Gastroesophageal sphincter (tissue), 4 donors: ENCODE data around the gene FOLR1. TPM values are rescaled to one million over a fixed set of nuclear protein-coding genes. Genes with fewer than 3 reads are reported as not detected.
"Not testable (repeated sequence)": the region's sequence is repeated elsewhere in the genome, so short reads cannot be mapped to it uniquely, and the experiment has no call there.

Experiments
- ATAC-seq: fragments of 150-250 bp; one replicate; pipeline ENCODE4 v1.9.1; 2016; ENCODE audit warnings: mild to moderate bottlenecking, moderate library complexity
- H3K27ac ChIP-seq, 4 donors: fragments of 200-600 bp; sonication (generic) in 3 of 4; 1 replicate in 3 of 4; 2 replicates in 1 of 4; pipeline ENCODE4 v1.5.1; 2016 to 2019
- H3K27me3 ChIP-seq: fragments of 200-600 bp; sonication (generic); one replicate; pipeline ENCODE4 v1.5.1; 2019
- H3K36me3 ChIP-seq, 2 donors: fragments of 200-600 bp; sonication (generic); one replicate each; pipeline ENCODE4 v1.5.1; 2019; ENCODE audit warnings: control low read depth in 1 of 2
- H3K4me1 ChIP-seq, 3 donors: fragments of 200-600 bp; sonication (generic); 1 replicate in 2 of 3; 2 replicates in 1 of 3; pipeline ENCODE4 v1.5.1; 2016 to 2019; ENCODE audit warnings: control low read depth in 2 of 3
- H3K4me3 ChIP-seq, 2 donors: fragments of 200-600 bp; sonication (generic); one replicate each; pipeline ENCODE4 v1.5.1; 2019; ENCODE audit warnings: mild to moderate bottlenecking in 1 of 2, moderate library complexity in 1 of 2
- H3K9me3 ChIP-seq, 3 donors: fragments of 200-600 bp; sonication (generic); one replicate each; pipeline ENCODE4 v1.5.1; 2017 to 2019; ENCODE audit warnings: control low read depth in 2 of 3
- EP300 ChIP-seq: sonication (generic); formaldehyde crosslinking; IDR thresholded peaks from one replicate; pipeline ENCODE4 v1.6.1; 2017; ENCODE audit warnings: antibody characterized with exemption, mild to moderate bottlenecking
- POLR2A ChIP-seq, 2 donors: fragments of 450-650 bp; IDR thresholded peaks; one replicate each; pipeline ENCODE4 v1.6.1; 2017; ENCODE audit warnings: antibody characterized with exemption in 2 of 2, mild to moderate bottlenecking in 2 of 2, moderate library complexity in 1 of 2
- POLR2AphosphoS5 ChIP-seq: sonication (generic); formaldehyde crosslinking; IDR thresholded peaks from one replicate; pipeline ENCODE4 v1.6.1; 2017; ENCODE audit warnings: antibody characterized with exemption
- WGBS, 2 donors: methylation state at CpG; one replicate each; pipeline ENCODE4 v1.1.5; 2018; ENCODE audit warnings: low coverage in 1 of 2; 5-methylcytosine and 5-hydroxymethylcytosine counted together
- total RNA-seq, 4 donors: library from RNA; depleted of rRNA; stranded (reverse); fragments of >200 nt; gene quantifications; one replicate each; pipeline ENCODE4 v1.1.0, GENCODE V29; 2016
- TF ChIP-seq, protein P1 (sequence below), 4 experiments: fragments of 200-600 bp in 2 of 4; fragments of 450-650 bp in 2 of 4; sonication (generic) in 1 of 4; IDR thresholded peaks; one replicate each; pipeline ENCODE4 v1.5.1; 2017 to 2019; ENCODE audit warnings: antibody characterized with exemption in 4 of 4, mild to moderate bottlenecking in 2 of 4, moderate library complexity in 2 of 4

The FOLR1 gene
- total RNA-seq: 10 to 100 TPM in 1 of 4 donors, under 1 TPM in 1, not detected in 2; 0.81 to 23.7 TPM

DNA sequence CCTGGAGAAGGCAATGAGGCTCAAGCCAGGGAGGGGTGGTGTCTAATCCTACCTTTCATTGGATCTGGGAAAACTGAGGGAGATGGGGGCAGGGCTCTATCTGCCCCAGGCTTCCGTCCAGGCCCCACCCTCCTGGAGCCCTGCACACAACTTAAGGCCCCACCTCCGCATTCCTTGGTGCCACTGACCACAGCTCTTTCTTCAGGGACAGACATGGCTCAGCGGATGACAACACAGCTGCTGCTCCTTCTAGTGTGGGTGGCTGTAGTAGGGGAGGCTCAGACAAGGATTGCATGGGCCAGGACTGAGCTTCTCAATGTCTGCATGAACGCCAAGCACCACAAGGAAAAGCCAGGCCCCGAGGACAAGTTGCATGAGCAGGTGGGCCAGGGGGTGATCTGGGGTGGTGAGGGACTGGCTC, at the start of gene FOLR1:
Gene FOLR1, plus strand, starts transcription at position 180 of the 421 bp plus-strand sequence. Its CDS starts 34 bp downstream, at position 214.
- Histone ChIP-seq H3K4me1 (peaks cover 0 to 8% (median 0%) of the 10 kb centered on the region in 3 donors), H3K9me3 (no peaks in the 10 kb centered on the region), H3K27ac (no peak within 1 kb of the TSS), H3K27me3 (no peaks in the 10 kb centered on the region), H3K36me3 (no peaks in the 10 kb centered on the region), H3K4me3 (no peak within 1 kb of the TSS)
- TF ChIP-seq POLR2A (IDR thresholded peaks at IDR 0.05) (no peak), EP300 (no peak), POLR2AphosphoS5 (no peak)
- TF ChIP-seq, protein P1, sequence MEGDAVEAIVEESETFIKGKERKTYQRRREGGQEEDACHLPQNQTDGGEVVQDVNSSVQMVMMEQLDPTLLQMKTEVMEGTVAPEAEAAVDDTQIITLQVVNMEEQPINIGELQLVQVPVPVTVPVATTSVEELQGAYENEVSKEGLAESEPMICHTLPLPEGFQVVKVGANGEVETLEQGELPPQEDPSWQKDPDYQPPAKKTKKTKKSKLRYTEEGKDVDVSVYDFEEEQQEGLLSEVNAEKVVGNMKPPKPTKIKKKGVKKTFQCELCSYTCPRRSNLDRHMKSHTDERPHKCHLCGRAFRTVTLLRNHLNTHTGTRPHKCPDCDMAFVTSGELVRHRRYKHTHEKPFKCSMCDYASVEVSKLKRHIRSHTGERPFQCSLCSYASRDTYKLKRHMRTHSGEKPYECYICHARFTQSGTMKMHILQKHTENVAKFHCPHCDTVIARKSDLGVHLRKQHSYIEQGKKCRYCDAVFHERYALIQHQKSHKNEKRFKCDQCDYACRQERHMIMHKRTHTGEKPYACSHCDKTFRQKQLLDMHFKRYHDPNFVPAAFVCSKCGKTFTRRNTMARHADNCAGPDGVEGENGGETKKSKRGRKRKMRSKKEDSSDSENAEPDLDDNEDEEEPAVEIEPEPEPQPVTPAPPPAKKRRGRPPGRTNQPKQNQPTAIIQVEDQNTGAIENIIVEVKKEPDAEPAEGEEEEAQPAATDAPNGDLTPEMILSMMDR (IDR thresholded peaks at IDR 0.05): no peak
- no peak for ATAC-seq
- WGBS, 2 donors: 100% methylated on average over 1 of the region's 5 CpGs; no CpG with 5 or more reads in 1 of the 2 donors

DNA sequence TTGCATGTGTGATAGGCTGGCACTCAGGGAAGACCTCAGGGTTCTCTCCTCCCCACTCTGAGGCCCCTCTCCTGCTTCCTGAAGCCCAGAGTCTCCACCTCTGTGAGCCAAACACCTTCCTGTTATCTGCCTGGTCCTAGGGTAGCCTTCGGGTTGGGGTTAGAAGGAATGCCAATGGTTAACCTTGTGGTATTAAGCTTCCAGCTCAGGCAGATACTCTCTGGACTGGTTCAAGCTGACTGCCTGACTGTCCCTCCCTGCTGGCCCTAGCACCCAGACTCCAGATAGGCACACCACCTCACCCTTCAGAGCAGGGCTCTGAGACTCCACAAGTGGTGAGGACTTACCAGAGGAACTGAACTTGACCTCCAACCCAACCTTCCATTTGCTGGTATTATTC, 49.4 kb upstream of the FOLR1 start:
- H3K36me3 ChIP-seq, H3K4me3 ChIP-seq, H3K27ac ChIP-seq, ATAC-seq, H3K9me3 ChIP-seq, H3K27me3 ChIP-seq, H3K4me1 ChIP-seq: not testable (repeated sequence)
- no CpG with 5 or more reads among the region's 1 CpG for WGBS, 2 donors

DNA sequence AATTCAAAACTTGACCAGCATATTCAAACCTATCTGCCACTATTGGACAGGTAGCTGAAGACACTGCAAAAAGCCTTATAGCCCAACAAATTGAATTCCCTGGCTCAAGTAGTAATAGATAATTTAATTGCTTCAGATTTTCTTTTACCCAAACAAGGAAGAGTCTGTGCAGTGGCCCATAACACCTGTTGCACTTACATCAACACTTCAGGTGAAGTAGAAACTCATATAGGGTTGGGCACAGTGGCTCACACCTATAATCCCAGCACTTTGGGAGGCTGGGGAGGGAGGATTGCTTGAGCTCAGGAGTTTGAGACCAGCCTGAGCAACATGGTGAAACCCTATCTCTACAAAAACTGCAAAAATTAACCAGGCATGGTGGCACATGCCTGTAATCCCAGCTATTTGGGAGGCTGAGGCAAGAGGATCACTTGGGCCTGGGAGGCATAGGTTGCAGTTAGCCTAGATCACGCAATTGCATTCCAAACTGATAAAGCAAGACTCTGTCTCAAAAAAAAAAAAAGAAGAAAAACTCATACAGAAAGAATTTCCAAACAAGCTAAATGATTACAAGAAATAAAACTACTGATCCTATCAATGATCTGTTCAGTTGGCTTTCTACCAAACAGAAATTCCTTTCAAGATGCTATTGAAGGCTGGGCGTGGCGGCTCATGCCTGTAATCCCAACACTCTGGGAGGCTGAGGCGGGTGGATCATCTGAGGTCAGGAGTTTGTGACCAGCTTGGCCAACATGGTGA, 47.0 kb upstream of the FOLR1 start:
- no peak for ATAC-seq
- WGBS, 2 donors: 77 to 100% methylated on average over 1 to 4 of the region's 4 CpGs
- H3K27ac ChIP-seq: no peak overlapping the region
- TF ChIP-seq EP300 (no peak), POLR2A (IDR thresholded peaks at IDR 0.05) (no peak), POLR2AphosphoS5 (no peak)
- TF ChIP-seq, protein P1 (IDR thresholded peaks at IDR 0.05): no peak
- no peaks in the 10 kb centered on the region for H3K27me3 ChIP-seq
- no peak overlapping the region for H3K4me3 ChIP-seq
- peaks cover 0 to 10% (median 0%) of the 10 kb centered on the region in 3 donors for H3K4me1 ChIP-seq
- no peaks in the 10 kb centered on the region for H3K36me3 ChIP-seq
- no peaks in the 10 kb centered on the region for H3K9me3 ChIP-seq

DNA sequence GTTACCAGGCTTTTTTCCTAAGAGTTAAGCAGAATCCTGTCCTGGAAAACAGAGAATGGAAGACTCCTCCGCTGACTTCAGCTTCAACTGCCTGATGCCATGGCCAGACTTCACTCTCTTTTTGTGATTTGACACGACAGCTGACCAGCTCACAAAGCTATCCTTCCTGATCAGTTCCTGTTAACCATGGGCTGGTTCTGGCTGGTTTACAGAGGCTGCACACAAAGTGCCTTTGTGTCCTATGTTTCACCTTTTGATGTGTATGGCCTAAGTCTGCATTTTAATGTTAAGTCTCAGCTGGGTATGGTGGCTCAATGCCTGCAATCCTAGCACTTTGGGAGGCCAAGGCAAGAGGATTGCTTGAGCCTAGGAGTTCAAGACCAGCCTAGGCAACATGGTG, 45.3 kb upstream of the FOLR1 start:
- no peak for ATAC-seq
- TF ChIP-seq, protein P1 (IDR thresholded peaks at IDR 0.05): no peak
- TF ChIP-seq POLR2AphosphoS5: no peak
- peaks cover 0 to 8% (median 0%) of the 10 kb centered on the region in 3 donors for H3K4me1 ChIP-seq
- no peaks in the 10 kb centered on the region for H3K36me3 ChIP-seq
- H3K27ac ChIP-seq: no peak overlapping the region
- WGBS, 2 donors: 32 to 33% methylated on average over 2 of the region's 2 CpGs
- no peak overlapping the region for H3K4me3 ChIP-seq
- H3K9me3 ChIP-seq: no peaks in the 10 kb centered on the region
- no peaks in the 10 kb centered on the region for H3K27me3 ChIP-seq

DNA sequence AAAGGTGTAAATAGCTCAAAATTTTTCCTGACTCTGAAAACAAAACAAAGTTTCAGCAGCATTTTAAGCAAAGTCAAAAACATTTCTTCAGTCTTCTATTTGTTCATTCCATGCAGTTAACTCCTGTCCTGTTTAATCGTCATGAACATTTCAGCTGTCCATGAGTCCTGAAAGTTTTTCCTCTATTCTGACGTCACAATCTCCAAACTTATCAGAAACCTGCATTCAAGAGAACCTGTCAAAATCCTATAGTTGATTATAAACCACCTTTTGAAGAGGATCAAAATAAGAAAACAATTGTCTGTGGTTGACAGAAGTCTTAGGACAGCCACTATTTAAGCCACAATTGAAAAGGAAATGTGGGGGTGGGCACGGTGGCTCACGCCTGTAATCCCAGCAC, 41.1 kb upstream of the FOLR1 start:
- H3K27me3 ChIP-seq: no peaks in the 10 kb centered on the region
- no peak for TF ChIP-seq EP300
- TF ChIP-seq, protein P1 (IDR thresholded peaks at IDR 0.05): no peak
- no peak for TF ChIP-seq POLR2A (IDR thresholded peaks at IDR 0.05)
- TF ChIP-seq POLR2AphosphoS5: no peak
- no peak overlapping the region for H3K27ac ChIP-seq
- WGBS, 2 donors: 69 to 77% methylated on average over 3 to 4 of the region's 4 CpGs
- H3K4me1 ChIP-seq: no peaks in the 10 kb centered on the region
- H3K4me3 ChIP-seq: no peak overlapping the region
- no peak for ATAC-seq
- H3K36me3 ChIP-seq: no peaks in the 10 kb centered on the region
- no peaks in the 10 kb centered on the region for H3K9me3 ChIP-seq

DNA sequence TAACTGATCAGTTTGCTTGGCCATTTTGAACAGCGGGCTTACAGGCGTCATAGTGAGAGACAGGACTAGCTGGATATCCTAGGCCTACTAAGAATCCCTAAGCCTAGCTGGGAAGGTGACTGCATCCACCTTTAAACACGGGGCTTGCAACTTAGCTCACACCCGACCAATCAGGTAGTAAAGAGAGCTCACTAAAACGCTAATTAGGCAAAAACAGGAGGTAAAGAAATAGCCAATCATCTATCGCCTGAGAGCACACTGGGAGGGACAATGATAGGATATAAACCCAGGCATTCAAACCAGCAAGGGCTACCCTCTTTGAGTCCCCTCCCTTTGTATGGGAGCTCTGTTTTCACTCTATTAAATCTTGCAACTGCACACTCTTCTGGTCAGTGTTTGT, 38.1 kb upstream of the FOLR1 start:
- not testable (repeated sequence) for H3K4me3 ChIP-seq, H3K4me1 ChIP-seq, H3K27ac ChIP-seq, ATAC-seq, H3K27me3 ChIP-seq, H3K9me3 ChIP-seq, H3K36me3 ChIP-seq
- WGBS, 2 donors: 88 to 93% methylated on average over 5 to 6 of the region's 6 CpGs
